Suprapubic skin (tissue), 4 donors: ENCODE results near the gene MRPL27.

Source experiments
- CTCF ChIP-seq, 2 donors: fragments of 200-600 bp in 1 of 2; fragments of 450-650 bp in 1 of 2; sonication (generic) in 1 of 2; IDR thresholded peaks; one replicate each; pipeline ENCODE4 v1.5.1; 2016 to 2019; ENCODE audit warnings: antibody characterized with exemption in 2 of 2, mild to moderate bottlenecking in 1 of 2, moderate library complexity in 1 of 2
- EP300 ChIP-seq: sonication (generic); formaldehyde crosslinking; IDR thresholded peaks from one replicate; pipeline ENCODE4 v1.6.1; 2017; ENCODE audit warnings: antibody characterized with exemption
- POLR2A ChIP-seq, 2 donors: fragments of 450-650 bp; IDR thresholded peaks; one replicate each; pipeline ENCODE4 v1.6.1; 2017; ENCODE audit warnings: antibody characterized with exemption in 2 of 2, mild to moderate bottlenecking in 2 of 2, moderate library complexity in 2 of 2
- POLR2AphosphoS5 ChIP-seq, 3 donors: sonication (generic); formaldehyde crosslinking; IDR thresholded peaks; one replicate each; pipeline ENCODE4 v1.6.1; 2017; ENCODE audit warnings: antibody characterized with exemption in 3 of 3

- TF ChIP-seq CTCF (IDR thresholded peaks at IDR 0.05) (no peak), EP300 (no peak), POLR2AphosphoS5 (IDR thresholded peaks at IDR 0.05) (no peak), POLR2A (IDR thresholded peaks at IDR 0.05) (no peak)
Observed at GRCh38 chr17:50344731-50345365, 28.1 kb downstream of the MRPL27 start.
